Ectodermal cell (in vitro differentiated cells): ENCODE data around the gene RNF19B.

ENCODE experiments used
- H3K27ac ChIP-seq: 2 replicates; pipeline ENCODE4 v1.7.0; 2013; ENCODE audit warnings: mild to moderate bottlenecking, low read depth, low read length; ENCODE audit not compliant: insufficient read depth, poor library complexity, severe bottlenecking
- H3K27me3 ChIP-seq: 2 replicates; pipeline ENCODE4 v1.7.0; 2013; ENCODE audit warnings: mild to moderate bottlenecking, low read length; ENCODE audit not compliant: insufficient read depth, control insufficient read depth, poor library complexity, severe bottlenecking
- H3K36me3 ChIP-seq: one replicate; pipeline ENCODE4 v1.7.0; 2013; ENCODE audit warnings: low read length; ENCODE audit not compliant: control insufficient read depth, insufficient read depth
- H3K4me1 ChIP-seq: one replicate; pipeline ENCODE4 v1.7.0; 2013; ENCODE audit warnings: low read length; ENCODE audit not compliant: control insufficient read depth, insufficient read depth
- H3K4me3 ChIP-seq: 2 replicates; pipeline ENCODE4 v1.7.0; 2013; ENCODE audit warnings: low read depth, low read length, control low read depth; ENCODE audit not compliant: insufficient read depth
- H3K9me3 ChIP-seq: 2 replicates; pipeline ENCODE4 v1.7.0; 2013; ENCODE audit warnings: mild to moderate bottlenecking, low read length, moderate library complexity; ENCODE audit not compliant: control insufficient read depth
- WGBS, 2 experiments: methylation state at CpG; one replicate each; pipeline ENCODE4 v1.1.7; 2013; ENCODE audit warnings: missing lambda C conversion rate in 2 of 2; 5-methylcytosine and 5-hydroxymethylcytosine counted together

RNF19B gene

DNA sequence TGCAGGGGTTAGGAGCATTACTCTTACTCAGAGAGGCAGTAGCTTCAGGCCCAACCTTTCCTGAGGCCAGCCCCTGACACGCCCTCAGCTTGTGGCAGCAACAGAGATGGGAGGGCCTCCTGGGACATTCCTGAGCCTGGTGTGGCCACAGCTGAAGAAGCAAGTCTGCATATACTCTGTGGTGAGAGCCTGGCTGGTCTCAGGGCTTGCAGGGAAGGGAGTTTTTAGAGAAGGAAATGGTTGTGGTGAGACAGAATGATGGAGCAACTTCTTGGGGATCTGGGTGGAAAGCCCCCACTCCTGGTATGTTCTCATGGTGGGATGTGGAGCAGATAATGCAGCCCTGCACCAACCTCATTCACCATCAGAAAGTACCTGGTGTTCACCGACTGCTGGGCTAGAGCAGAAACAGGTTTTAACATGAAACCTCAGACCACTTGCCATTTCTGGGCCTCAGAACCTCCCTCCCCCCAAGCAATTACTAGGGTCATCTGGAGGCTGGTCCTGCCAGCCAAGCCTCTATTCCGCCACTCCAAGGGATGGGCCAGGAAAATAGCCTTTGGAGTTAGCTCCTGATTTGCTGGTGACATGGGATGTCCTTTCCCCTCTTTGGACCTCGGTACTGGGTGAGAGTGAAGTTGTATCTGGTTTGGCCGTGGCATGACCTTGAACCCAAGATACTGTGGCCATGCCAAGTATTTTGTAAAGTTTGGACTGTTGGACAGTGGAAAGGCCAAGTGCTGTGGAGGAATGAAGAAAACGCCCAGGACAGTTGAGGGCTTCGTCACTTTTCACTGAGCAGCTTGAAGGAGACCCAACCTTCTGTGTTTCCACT, 28.1 kb upstream of the RNF19B start:
- Histone ChIP-seq H3K4me1 (peaks cover 12% of the 10 kb centered on the region), H3K27me3 (no peaks in the 10 kb centered on the region), H3K27ac (no peak overlapping the region), H3K9me3 (no peaks in the 10 kb centered on the region), H3K36me3 (no peaks in the 10 kb centered on the region), H3K4me3 (no peak overlapping the region)
- 81 to 83% methylated on average over 7 of the region's 7 CpGs for WGBS, 2 experiments

DNA sequence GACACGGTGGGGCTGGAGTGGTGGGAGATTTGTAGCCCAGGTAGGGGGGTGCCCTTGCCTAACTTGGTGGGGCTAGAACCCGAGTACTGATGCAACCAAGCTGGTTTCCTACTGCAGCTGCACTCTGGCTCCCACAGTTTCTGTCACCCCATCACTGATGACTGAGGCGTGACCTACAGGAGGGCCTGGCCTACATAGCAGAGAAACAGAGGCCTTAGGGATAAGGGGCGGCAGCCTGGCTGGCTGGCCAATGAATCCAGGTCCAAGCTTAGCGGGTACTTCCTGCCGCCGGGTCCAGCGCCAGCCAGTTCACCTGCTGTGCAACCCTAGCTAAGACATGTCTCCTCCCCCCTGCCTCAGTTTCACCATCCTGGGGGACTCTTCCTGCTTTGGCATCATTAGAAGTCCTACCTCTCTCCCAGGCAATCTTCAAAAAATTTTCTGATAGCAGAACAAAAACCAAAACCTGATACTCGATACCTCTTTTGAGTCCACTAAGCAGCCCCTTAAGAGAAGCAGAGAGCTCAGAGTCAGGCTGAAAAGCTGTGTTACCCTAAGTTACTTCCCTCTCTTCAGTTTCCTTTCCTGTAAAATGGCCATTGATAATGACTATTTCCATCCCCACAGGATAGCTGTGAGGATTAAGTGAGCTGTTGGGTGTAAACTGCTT, 27.3 kb upstream of the RNF19B start:
- Histone ChIP-seq H3K36me3 (no peaks in the 10 kb centered on the region), H3K9me3 (no peaks in the 10 kb centered on the region), H3K4me1 (peaks cover 12% of the 10 kb centered on the region), H3K27ac (no peak overlapping the region), H3K4me3 (no peak overlapping the region), H3K27me3 (no peaks in the 10 kb centered on the region)
- WGBS, 2 experiments, result 88 to 91% methylated on average over 9 of the region's 9 CpGs

DNA sequence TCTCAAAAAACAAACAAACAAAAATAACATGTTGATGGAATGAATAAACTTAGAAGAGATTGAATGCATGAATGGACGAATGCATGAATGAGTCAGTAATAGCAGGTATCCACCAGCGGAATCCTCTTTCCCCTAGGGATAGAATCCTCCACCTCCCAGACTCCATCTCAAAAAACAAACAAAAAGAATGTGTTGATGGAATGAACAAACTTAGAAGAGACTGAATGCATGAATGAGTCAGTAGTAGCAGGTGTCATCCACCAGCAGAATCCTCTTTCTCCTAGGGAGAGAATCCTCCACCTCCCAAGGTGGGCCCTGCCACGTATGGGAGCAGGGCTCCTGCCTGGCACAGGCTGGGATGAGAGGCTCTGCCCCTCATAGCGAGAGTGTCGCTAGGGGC, 26.8 kb upstream of the RNF19B start:
- Histone ChIP-seq H3K4me1 (peaks cover 12% of the 10 kb centered on the region), H3K4me3 (no peak overlapping the region), H3K36me3 (no peaks in the 10 kb centered on the region), H3K9me3 (no peaks in the 10 kb centered on the region), H3K27me3 (no peaks in the 10 kb centered on the region), H3K27ac (no peak overlapping the region)
- 86 to 92% methylated on average over 3 of the region's 5 CpGs for WGBS, 2 experiments

DNA sequence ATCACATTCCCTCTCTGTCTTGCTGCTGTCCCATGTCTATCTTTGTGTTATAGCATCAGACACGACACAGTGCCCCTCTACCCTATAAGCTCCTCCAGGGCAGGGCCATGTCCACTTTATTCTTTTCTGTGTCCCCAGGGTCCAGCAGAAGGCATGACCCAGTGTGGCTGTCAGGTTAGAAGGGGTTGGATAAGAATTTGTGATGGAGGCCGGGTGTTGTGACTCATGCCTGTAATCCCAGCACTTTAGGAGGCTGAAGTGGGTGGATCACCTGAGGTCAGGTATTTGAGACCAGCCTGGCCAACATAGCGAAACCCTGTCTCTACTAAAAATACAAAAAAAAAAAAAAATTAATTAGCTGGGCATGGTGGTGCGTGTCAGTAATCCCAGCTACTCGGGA, 26.3 kb upstream of the RNF19B start:
- peaks cover 12% of the 10 kb centered on the region for H3K4me1 ChIP-seq
- H3K27ac ChIP-seq, result no peak overlapping the region
- no peak overlapping the region for H3K4me3 ChIP-seq
- WGBS, 2 experiments, result 90 to 92% methylated on average over 4 to 5 of the region's 5 CpGs
- H3K27me3 ChIP-seq, result no peaks in the 10 kb centered on the region
- no peaks in the 10 kb centered on the region for H3K9me3 ChIP-seq
- no peaks in the 10 kb centered on the region for H3K36me3 ChIP-seq

DNA sequence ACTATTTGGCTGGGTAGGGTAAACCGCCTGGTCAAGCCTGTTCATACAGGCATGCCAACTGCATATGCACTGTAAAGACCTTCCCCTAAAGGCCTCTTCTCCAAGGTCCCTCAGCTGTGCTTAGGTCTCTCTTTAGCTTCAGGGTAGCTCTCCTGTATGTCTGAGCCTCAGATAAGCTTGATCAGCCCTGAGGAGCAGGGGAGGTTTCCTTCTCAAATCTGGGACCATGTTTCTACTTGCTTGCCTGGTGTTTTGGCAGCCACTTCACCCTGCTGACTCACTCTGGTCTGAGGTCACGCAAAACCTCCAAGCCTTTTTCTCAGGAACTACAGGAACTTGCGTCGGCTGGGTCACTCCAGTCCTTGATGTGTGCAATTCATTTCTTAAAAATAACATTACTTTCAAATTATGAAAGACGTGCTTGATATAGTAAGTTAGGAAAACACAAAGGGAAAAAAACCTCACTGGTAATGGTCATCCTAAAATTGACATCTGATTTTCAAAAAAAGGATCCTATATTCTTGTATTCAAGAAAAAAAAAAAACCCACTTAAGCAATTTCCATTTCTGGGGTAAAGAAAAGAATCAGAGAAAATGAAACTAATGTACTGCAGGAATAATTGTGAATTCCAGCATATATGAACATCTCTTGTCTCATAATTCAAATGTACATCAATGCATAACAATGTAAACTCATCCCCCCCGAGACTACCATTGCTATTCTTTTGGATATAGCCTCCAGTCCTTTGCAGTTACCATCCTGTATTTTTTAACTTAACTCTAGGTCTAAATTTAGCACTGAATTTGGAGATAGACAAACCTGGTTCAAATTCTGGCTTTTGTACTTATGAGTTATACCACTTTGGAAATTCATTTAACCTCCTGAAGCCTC, 24.8 kb upstream of the RNF19B start:
- H3K27ac ChIP-seq, result no peak overlapping the region
- no peaks in the 10 kb centered on the region for H3K27me3 ChIP-seq
- 84 to 97% methylated on average over 5 of the region's 6 CpGs for WGBS, 2 experiments
- peaks cover 18% of the 10 kb centered on the region for H3K4me1 ChIP-seq
- no peaks in the 10 kb centered on the region for H3K9me3 ChIP-seq
- no peak overlapping the region for H3K4me3 ChIP-seq
- H3K36me3 ChIP-seq, result no peaks in the 10 kb centered on the region

DNA sequence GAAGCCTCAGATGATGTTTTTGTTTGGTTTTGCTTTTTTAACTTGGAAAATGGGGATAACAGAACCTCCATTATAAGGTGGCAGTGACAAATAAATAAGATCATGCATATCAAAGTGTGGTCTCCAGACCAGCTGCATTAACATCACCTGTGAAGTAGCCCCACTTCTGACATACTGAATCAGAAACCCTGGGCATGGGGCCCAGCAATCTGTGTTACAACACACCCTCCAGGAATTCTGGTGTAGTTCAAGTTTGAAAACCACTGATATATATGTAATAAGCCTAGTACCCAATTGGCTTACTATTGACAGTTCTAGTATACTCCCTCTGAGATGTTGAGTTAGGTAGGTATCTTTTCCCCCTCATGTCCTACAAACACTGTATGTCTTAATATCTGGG, 24.1 kb upstream of the RNF19B start:
- no peaks in the 10 kb centered on the region for H3K9me3 ChIP-seq
- peaks cover 21% of the 10 kb centered on the region for H3K4me1 ChIP-seq
- no peak overlapping the region for H3K4me3 ChIP-seq
- no peaks in the 10 kb centered on the region for H3K36me3 ChIP-seq
- H3K27ac ChIP-seq, result no peak overlapping the region
- H3K27me3 ChIP-seq, result no peaks in the 10 kb centered on the region

DNA sequence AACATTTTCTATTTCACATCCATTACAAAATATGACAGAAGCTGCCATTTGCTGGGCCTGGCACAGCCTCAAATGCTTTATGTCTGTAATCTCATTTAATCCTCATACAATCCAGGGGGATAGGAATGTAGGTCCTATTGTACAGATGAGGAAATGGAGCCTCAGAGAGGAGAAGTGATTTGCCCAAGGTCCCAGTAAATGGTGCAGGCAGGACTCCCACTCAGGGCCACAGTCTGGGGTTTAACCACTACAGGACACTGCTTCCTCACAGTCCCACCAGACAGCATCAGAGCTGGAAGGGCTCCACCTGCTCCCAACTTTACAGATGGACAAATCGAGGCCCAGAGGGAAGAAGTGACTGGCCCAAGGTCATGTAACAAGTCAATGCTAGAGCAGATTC, 20.6 kb upstream of the RNF19B start:
- H3K9me3 ChIP-seq, result no peaks in the 10 kb centered on the region
- no peaks in the 10 kb centered on the region for H3K27me3 ChIP-seq
- 95% methylated on average over 1 of the region's 1 CpG for WGBS, 2 experiments
- H3K4me3 ChIP-seq, result no peak overlapping the region
- no peak overlapping the region for H3K27ac ChIP-seq
- peaks cover 9% of the 10 kb centered on the region for H3K4me1 ChIP-seq
- no peaks in the 10 kb centered on the region for H3K36me3 ChIP-seq

DNA sequence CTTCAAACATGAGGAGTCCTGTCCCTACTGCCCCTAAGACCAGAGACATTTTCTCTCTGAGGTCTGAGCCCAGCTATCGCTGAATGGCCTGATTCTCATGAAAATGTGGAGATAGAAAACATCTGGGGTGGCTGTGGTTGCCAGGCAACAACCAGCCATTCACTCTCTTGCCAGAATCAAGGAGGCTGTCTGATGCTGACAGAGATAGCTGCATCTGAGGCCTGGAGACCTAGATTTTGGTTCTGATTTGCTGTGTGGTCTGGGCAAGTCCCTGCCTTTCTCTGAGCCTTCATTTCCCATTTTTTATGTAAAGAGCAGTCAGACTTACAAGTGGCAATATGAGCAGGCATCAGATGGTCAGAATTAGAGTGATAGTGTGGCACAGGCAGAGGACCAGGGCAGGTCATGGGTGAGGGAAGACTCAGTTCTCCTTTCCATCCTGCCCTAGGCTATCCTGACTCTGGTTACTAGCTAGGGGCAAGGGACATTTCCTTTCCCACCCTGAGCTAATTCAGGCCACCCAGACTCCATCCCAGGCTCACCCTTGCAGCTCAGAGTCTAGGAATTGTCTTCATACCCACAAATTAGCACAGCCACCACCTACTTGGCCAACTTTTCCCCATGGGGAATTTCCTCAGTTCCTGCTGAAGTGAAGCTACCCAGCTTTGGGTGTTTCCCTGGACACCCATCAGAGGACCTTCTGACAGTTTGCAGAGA, 20.0 kb upstream of the RNF19B start:
- WGBS, 2 experiments, result 12 to 20% methylated on average over 1 of the region's 1 CpG
- H3K4me1 ChIP-seq, result peaks cover 9% of the 10 kb centered on the region
- no peak overlapping the region for H3K4me3 ChIP-seq
- no peaks in the 10 kb centered on the region for H3K36me3 ChIP-seq
- no peaks in the 10 kb centered on the region for H3K9me3 ChIP-seq
- no peak overlapping the region for H3K27ac ChIP-seq
- H3K27me3 ChIP-seq, result no peaks in the 10 kb centered on the region

DNA sequence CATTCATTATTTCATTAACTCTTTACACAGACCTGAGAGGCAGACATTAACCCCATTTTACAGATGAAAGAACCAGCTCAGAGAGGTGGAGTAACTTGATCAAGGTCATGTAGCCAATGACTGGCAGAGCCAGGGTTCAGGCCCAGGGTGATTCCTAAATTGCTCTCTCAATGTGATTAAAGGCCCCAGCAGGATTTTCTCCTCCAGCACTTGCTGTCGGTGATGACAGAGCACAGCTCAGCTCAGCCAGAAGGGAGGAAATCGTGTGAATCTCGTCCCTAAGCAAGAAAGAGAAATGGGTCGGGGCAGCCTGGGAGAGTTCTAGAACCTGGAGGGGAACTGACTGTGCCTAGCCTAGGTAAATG, 19.5 kb upstream of the RNF19B start:
- WGBS, 2 experiments, result 40 to 44% methylated on average over 4 of the region's 4 CpGs
- no peaks in the 10 kb centered on the region for H3K36me3 ChIP-seq
- H3K27me3 ChIP-seq, result no peaks in the 10 kb centered on the region
- no peak overlapping the region for H3K27ac ChIP-seq
- no peak overlapping the region for H3K4me3 ChIP-seq
- peaks cover 9% of the 10 kb centered on the region for H3K4me1 ChIP-seq
- H3K9me3 ChIP-seq, result no peaks in the 10 kb centered on the region
